T-helper 2 cell (primary cell): ENCODE results near the gene WNK3.

Experiments used
- DNase-seq, 5 experiments: peaks; one replicate each; pipeline versions ENCODE4 v3.0.0 to v3.0.0-alpha.2; 2012 to 2022

WNK3 gene

DNA sequence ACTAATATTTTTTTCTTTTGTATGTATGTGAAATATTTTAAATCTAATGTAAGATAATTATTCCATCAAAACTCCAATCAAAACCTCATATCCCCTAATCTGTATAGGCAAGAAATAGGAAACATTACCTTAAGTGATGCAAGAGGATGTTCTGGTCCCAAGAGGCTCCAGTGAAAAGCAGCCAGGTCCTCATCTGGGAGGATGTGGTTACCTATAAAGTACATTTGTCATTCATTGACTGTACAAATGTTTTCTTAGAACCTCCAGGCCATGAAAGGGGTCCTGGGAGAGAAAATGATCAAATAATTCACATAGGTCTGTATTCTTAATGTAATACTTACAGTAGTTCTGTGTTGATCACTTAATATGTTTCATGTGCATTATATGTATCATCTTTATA is 200.3 kb downstream of the WNK3 start:
- DNase-seq = no peak
